Measurements from ENCODE around the gene COL9A1. TPM values are rescaled to one million over a fixed set of nuclear protein-coding genes. Genes with fewer than 3 reads are reported as not detected.

The COL9A1 gene
- total and polyA plus RNA-seq, 9 of the 15 experiments (the other 6 are each of a cell fraction or from before 2014, with no cell fraction given) = 0.01 to 0.13 (median 0.06) TPM; not detected in 1

GRCh38 chr6:70315079-70315751, 12.3 kb upstream of the COL9A1 start (continued):
- TF ChIP-seq E2F6 (IDR thresholded peaks at IDR 0.05; ENCODE audit: borderline replicate concordance in 1 of 2, extremely low read depth in 1 of 2, insufficient read depth in 1 of 2, insufficient read length in 1 of 2, low read depth in 1 of 2, low read length in 1 of 2, poor library complexity in 1 of 2, severe bottlenecking in 1 of 2) (no peak), PYGO2 (tag; IDR thresholded peaks at IDR 0.05) (no peak), HBP1 (CRISPR knock-in tag; IDR thresholded peaks at IDR 0.05) (no peak), JUNB (CRISPR knock-in tag; conservative IDR thresholded peaks at IDR 0.05) (no peak), RCOR1 (IDR thresholded peaks at IDR 0.05; ENCODE audit: borderline replicate concordance in 1 of 2, low read depth in 2 of 2, low read length in 2 of 2) (no peak), ZNF3 (CRISPR knock-in tag; IDR thresholded peaks at IDR 0.05) (no peak)

GRCh38 chr6:70314296-70314695, 11.4 kb upstream of the COL9A1 start:
- Histone ChIP-seq H3K9me3 (replicated peaks; ENCODE audit: control insufficient read depth, insufficient read depth, low read depth, low read length) (no peaks in the 10 kb centered on the region), H3K79me2 (ENCODE audit: control insufficient read depth, insufficient read depth, low read length) (no peaks in the 10 kb centered on the region), H3K36me3 (ENCODE audit: control insufficient read depth, insufficient read depth, low read length) (no peaks in the 10 kb centered on the region), H3K4me1 (replicated peaks in 1 of 2; ENCODE audit: control insufficient read depth in 2 of 2, insufficient read depth in 2 of 2, low read length in 2 of 2) (no peaks in the 10 kb centered on the region; a peak in 1 of 5 replicates), H4K20me1 (replicated peaks; ENCODE audit: control insufficient read depth, insufficient read depth, low read length) (no peaks in the 10 kb centered on the region), H3K9me1 (ENCODE audit: control insufficient read depth, insufficient read depth, low read length) (no peaks in the 10 kb centered on the region), H3K27ac (ENCODE audit: extremely low read depth, low read depth, low read length) (no peak overlapping the region), H3K9ac (ENCODE audit: insufficient read depth in 1 of 2, low read depth in 2 of 2, low read length in 2 of 2) (no peak overlapping the region), H3K27me3 (ENCODE audit: control insufficient read depth in 2 of 2, insufficient read depth in 2 of 2, low read length in 2 of 2) (0 out of 5 replicates have a peak, but pooled peaks cover 0 to 1% of the 10 kb centered on the region in 2 experiments), H3K4me2 (ENCODE audit: insufficient read depth, low read length) (no peak overlapping the region), H3K4me3 (no peak overlapping the region), H2AFZ (ENCODE audit: low read depth, low read length) (no peak overlapping the region; the same call in 1 of the 2 replicates)
- intact Hi-C loops (cut with micrococcal nuclease) (loop anchor here (5.0 to 10.0 kb wide), 3 partner anchors 201 to 568 kb away; no protein-coding TSS in a partner anchor), in situ Hi-C loops (cut with MboI) (no loop called here)
- FAIRE-seq (no peak), DNase-seq (ENCODE audit: extremely low read depth in 1 of 4, low spot score in 3 of 4) (no peak), ATAC-seq (no peak; the same call in 2 of the 3 replicates)
- WGBS (ENCODE audit: insufficient coverage, low coverage, missing lambda C conversion rate) = 16% methylated on average over 4 of the region's 4 CpGs
- CTCF ChIA-PET (ENCODE audit: low intra/inter-chr PET ratio) = no interaction called here
- POLR2A ChIA-PET = interaction anchor here (0.6 to 1.0 kb wide), 2 partner anchors 16 to 22 kb away, joined by 3 to 4 read pairs; no protein-coding TSS in a partner anchor
- no TSS peak for BruUV-seq (replicated peaks)
- no peak for TF ChIP-seq ZNF282 (CRISPR knock-in tag; IDR thresholded peaks at IDR 0.05)
- TF ChIP-seq NFIC (IDR thresholded peaks at IDR 0.05) = peak; percentile 65
- no peak for TF ChIP-seq LCOR (CRISPR knock-in tag; IDR thresholded peaks at IDR 0.05)
- no peak for TF ChIP-seq ZFPM2 (CRISPR knock-in tag; IDR thresholded peaks at IDR 0.05)

All from K562 (cell line).